Adrenal gland (tissue), 5 donors: ENCODE results near the gene OR4N5.

Experiments used
- CTCF ChIP-seq, 6 experiments: fragments of 450-650 bp in 4 of 6; fragments of 200-600 bp in 2 of 6; sonication (generic) in 1 of 6; IDR thresholded peaks; 1 replicate in 5 of 6; 2 replicates in 1 of 6; pipeline versions ENCODE4 v1.5.1 to v1.8.0; 2016 to 2021; ENCODE audit warnings: antibody characterized with exemption in 6 of 6, mild to moderate bottlenecking in 2 of 6, moderate library complexity in 1 of 6
- POLR2A ChIP-seq, 2 donors: fragments of 450-650 bp; IDR thresholded peaks; one replicate each; pipeline ENCODE4 v1.6.1; 2017; ENCODE audit warnings: antibody characterized with exemption in 2 of 2, mild to moderate bottlenecking in 2 of 2, moderate library complexity in 1 of 2
- donor health status: DM: no; HTN: no; CAD: no.

- TF ChIP-seq CTCF (IDR thresholded peaks at IDR 0.05) (no peak), POLR2A (IDR thresholded peaks at IDR 0.05) (no peak)
These were observed 41.9 kb downstream of the OR4N5 start for GRCh38 chr14:20180486-20180885.
